Posterior cingulate gyrus (tissue), 11 donors: Measurements from ENCODE around the gene CSDE1.

ENCODE experiments used
- DNase-seq, 10 donors: peaks; one replicate each; pipeline versions ENCODE4 v3.0.0 to v3.0.0-alpha.2; 2020 to 2021; ENCODE audit warnings: mixed read lengths in 3 of 10
- intact Hi-C: fragments of 100-400 bp; cut with DNase I; formaldehyde crosslinking; loops from one replicate; pipeline ENCODE4 v1.15.1; 2023

The CSDE1 gene

GRCh38 chr1:114753143-114753542, 4.6 kb downstream of the CSDE1 start:
- DNase-seq: no peak
- intact Hi-C loops: no loop called here

GRCh38 chr1:114750780-114751179, 7.0 kb downstream of the CSDE1 start:
- intact Hi-C loops: no loop called here
- no peak for DNase-seq

GRCh38 chr1:114749835-114750234, 7.9 kb downstream of the CSDE1 start:
- intact Hi-C loops: no loop called here
- DNase-seq: no peak

- intact Hi-C loops: no loop called here
- DNase-seq: no peak
These were observed 11.2 kb downstream of the CSDE1 start for GRCh38 chr1:114746450-114747121.

- no peak for DNase-seq
- intact Hi-C loops: no loop called here
These were observed 12.5 kb downstream of the CSDE1 start for GRCh38 chr1:114745291-114745690.

- intact Hi-C loops: no loop called here
These were observed 15.6 kb downstream of the CSDE1 start for GRCh38 chr1:114741963-114742746.

GRCh38 chr1:114740331-114740730, 17.5 kb downstream of the CSDE1 start:
- intact Hi-C loops: no loop called here

More at GRCh38 chr1:114741963-114742746, 15.6 kb downstream of the CSDE1 start:
- no peak for DNase-seq

GRCh38 chr1:114737314-114737849, 20.4 kb downstream of the CSDE1 start:
- DNase-seq: no peak
- intact Hi-C loops: no loop called here

More at GRCh38 chr1:114740331-114740730, 17.5 kb downstream of the CSDE1 start:
- DNase-seq: no peak

GRCh38 chr1:114735479-114735878, 22.3 kb downstream of the CSDE1 start:
- DNase-seq: no peak
- intact Hi-C loops: no loop called here

- intact Hi-C loops: no loop called here
- DNase-seq: no peak
These were observed 28.0 kb downstream of the CSDE1 start for GRCh38 chr1:114729782-114730181.

GRCh38 chr1:114728553-114728952, 29.2 kb downstream of the CSDE1 start:
- intact Hi-C loops: no loop called here
- DNase-seq: no peak

GRCh38 chr1:114725230-114725629, 32.6 kb downstream of the CSDE1 start:
- intact Hi-C loops: no loop called here

GRCh38 chr1:114723915-114724314, 33.9 kb downstream of the CSDE1 start:
- no peak for DNase-seq
- intact Hi-C loops: no loop called here

More at GRCh38 chr1:114725230-114725629, 32.6 kb downstream of the CSDE1 start:
- DNase-seq: no peak

- intact Hi-C loops: no loop called here
- no peak for DNase-seq
These were observed 34.3 kb downstream of the CSDE1 start for GRCh38 chr1:114723457-114723856.

GRCh38 chr1:114720492-114720891, 37.3 kb downstream of the CSDE1 start:
- intact Hi-C loops: no loop called here
- DNase-seq: no peak

GRCh38 chr1:114719424-114719787, 38.4 kb downstream of the CSDE1 start:
- no peak for DNase-seq
- intact Hi-C loops: loop anchor here (5.0 kb wide), 1 partner anchor 907 kb away; the partner anchor contains the start of gene RSBN1

- intact Hi-C loops: loop anchor here (5.0 kb wide), 1 partner anchor 907 kb away; the partner anchor contains the start of gene RSBN1
- no peak for DNase-seq
These were observed 38.9 kb downstream of the CSDE1 start for GRCh38 chr1:114718661-114719423.

- intact Hi-C loops: loop anchor here (1.0 to 5.0 kb wide), 3 partner anchors 41 to 904 kb away; partner anchors contain the start of genes BCAS2, CSDE1 and RSBN1
- DNase-seq: peak; percentile 87 to 99 (median 94)
These were observed 41.2 kb downstream of the CSDE1 start, which contains the start of gene NRAS for GRCh38 chr1:114716304-114717170. TSS of gene NRAS (minus strand) at chr1:114716771. CDS start at chr1:114716160, 611 bp downstream.

- DNase-seq: no peak
- intact Hi-C loops: loop anchor here (1.0 to 5.0 kb wide), 3 partner anchors 41 to 904 kb away; partner anchors contain the start of genes BCAS2, CSDE1 and RSBN1
These were observed 41.9 kb downstream of the CSDE1 start for GRCh38 chr1:114715952-114716303.

- DNase-seq: no peak
- intact Hi-C loops: no loop called here
These were observed 44.8 kb downstream of the CSDE1 start for GRCh38 chr1:114712977-114713376.
